GM21786 (cell line): ENCODE measurements around the gene DNASE2B.

Experiments used
- ATAC-seq: cut with Tn5 transposase; IDR thresholded peaks from one replicate; pipeline ENCODE4 v1.9.1; 2021; ENCODE audit not compliant: unreplicated experiment

The DNASE2B gene

DNA sequence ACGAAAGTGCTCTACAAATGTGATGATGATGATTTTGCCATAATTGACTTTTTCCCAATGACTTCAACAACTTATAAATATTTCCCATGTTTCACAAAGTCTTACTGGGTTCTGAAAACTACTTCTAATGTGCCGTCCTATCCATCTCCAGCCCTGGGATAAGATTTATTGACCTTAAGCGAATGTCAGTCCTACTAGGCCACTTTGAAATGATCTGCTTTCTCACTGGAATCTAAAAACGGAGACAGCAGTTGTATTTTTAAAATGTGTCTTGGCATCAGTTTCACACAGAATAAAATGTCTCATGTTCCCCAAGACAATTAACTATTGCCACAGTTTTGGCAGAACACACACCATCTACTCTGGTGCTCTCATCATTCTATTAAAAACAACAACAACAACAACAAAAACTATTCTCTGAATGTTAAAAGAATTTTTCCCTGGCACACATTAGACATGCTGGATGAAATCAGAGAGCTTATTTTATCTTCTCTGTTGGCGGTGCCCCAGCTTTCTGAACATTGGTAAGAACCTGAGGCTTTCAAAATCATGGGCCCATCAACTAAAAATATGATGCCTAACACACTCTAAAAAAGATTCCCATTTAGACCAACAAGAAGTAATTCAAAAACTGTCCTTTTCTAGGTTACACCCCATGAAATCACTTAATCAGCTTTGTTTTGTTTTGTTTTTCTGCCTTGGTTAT lies 23.1 kb upstream of the DNASE2B start:
- no peak for ATAC-seq

DNA sequence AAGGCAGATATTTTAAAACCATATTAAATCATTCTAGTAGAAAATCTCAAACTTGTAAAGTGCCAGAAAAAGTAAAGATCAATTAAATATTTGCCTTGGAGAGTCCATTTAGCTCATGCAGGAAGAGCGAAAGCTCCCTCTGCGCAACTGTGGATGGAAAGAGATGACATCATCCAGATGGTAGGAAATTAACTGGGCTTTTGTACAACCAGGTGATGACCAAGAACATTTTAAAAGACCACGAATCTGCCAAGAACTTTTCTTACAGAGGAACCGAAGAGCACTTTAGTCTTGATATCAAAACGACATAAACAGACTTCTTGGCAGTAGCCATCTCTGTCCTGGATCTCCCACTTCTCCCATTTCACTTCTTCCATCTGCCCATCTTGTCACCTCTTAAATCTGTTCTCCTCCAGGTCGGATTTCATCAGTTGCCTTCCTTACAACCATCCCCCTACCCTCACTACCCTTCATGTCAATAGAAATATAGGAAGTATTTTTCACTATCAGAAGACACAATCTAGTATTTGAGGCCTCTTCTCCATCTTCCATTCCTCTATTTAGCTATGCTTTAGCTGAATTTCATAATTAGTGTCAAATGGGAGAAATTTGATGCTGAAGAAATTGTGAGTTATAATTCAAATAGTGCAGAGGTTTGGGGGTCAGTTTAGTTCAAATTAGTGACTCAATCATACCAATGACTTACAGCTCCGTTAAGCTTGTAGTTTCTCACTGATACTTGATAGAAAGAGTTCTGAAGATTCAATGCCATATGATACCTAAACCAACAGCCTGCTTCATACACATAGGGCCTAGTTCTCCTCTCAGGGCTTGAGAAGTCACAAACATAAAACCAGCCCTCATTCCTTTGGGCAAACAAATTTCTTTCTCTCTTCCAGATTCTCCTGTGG lies 22.0 kb upstream of the DNASE2B start:
- ATAC-seq, result no peak

DNA sequence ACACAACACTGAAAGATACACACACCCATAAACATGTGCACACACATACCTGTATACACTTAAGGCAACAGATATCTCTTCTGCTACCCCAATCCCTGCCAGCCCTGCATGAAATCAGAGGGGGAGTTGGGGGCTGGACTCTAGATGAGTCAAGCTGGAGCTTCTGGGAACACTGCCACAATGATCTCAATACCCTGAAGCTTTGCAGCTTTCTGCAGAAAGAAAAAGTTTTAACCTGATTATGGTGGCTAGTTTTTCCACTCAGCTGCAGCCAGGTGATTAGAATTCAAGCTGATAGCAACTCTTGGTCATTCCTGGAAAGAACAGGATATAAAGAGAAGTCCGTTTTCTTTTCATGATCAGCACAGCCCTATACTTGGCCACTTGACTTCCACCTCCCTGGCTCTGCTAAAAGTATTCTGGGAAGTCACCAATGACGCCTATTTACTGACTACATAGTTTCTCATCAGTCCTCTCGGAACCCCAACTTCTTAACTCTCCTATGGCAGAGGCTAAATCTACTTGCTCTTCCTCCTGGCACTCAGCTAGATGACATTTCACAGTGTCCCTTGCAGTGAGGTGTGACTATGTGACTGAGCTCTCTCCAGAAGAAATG lies 20.7 kb upstream of the DNASE2B start:
- no peak for ATAC-seq

DNA sequence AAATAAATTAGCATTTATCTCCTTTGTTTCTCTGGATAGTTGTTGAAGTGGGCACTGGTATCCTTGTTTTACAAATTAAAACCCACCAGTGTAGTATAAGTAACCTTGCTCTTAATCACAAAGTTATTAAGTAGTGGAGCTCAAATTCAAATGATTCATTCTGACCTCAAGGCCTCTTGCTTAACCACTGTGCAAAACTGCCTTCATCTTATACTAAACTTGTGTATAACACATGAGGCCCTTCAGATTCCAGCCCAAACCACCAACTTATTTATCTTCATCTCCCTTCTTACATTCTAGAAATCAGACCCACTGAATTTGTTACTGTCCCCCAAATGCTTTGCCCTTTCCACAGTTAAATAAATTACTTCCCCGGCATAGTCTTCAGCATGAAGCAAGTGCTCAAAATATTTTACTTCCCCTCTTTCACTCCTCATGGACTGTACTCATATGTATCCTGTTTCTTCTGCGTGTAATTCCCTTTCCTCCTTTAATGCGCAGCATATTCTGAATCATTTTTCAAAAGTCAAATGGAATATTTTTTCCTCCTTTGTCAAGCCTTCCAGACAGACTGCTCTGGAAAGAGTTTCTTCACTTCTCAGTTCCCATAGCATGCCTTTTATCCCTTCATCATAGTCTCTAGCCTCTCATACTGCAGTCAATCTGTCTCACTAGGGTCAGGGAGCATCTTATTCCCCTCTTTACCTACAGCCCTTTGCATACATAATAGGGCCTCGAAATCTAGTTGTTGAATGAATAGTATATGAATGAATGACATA lies 19.0 kb upstream of the DNASE2B start:
- no peak for ATAC-seq

DNA sequence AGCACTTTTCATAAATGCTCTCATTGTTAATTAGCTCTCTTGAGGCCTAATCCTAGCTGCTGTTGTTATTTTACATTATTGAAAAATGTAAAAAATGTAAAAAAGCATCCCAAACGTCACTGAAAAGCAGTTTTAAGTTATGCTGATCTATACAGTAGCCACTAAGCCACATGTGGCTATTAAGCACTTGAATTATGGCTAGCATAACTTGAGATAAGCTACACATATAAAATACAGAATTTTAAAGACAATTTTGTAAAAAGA lies 18.4 kb upstream of the DNASE2B start:
- no peak for ATAC-seq

DNA sequence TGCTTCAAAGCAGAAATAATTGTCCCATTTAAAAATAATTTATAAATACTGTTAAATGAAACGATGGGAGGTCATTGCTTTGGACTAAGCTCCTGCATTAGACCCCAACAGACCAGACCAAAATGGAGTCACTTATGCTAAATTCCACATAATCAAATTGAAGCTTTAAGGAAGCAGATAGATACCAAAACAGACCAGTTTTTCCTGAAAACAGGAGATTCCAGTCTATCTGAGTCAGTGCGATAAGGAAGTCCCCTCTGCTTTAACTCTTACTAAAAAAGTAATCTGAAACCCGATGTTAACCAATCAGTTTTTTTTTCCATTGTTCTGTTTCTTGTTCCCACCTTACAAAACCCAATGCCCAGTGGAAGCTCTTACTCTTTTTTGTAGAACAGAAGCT lies 16.2 kb upstream of the DNASE2B start:
- ATAC-seq, result no peak

- ATAC-seq, result no peak
Measured at GRCh38 chr1:84385347-84385746, 12.9 kb upstream of the DNASE2B start.

DNA sequence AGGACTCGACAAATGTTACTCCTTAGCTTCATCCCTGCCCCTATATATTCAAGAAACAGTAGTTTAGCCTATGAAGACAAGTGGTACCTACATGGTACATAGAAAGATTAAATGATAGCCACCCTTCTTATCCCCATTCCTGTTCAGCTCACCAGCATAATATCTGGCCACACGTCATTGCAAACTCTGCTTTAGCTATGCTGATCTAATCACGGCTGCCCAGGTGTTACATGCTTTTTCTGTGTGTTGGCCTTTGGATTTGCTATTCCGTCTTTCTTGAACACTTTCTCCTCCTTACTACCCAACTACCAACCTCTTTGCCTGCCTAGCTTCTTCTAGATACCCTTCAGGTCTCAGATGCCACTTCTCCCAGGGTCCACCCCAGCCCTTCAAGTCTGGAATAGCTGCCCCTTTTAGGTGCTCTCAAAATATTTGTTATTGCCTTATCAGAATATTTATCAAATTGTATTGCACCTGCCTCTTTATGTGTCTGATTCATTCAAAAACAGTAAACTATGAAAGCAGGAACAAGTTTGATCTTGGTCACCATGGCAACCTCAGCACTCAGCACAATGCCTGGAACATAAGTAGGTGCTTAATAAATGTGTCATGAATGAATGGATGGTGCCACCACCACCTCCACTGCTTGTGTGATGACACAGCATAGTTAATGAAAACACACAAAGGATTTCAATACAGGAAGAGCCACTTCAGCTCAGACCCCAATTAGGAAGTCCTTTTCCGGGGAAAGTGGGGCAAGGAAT lies 11.4 kb upstream of the DNASE2B start:
- ATAC-seq, result no peak

- no peak for ATAC-seq
Measured at GRCh38 chr1:84387480-84388163, 10.7 kb upstream of the DNASE2B start.

- no peak for ATAC-seq
Measured at GRCh38 chr1:84390226-84390625, 8.1 kb upstream of the DNASE2B start.

DNA sequence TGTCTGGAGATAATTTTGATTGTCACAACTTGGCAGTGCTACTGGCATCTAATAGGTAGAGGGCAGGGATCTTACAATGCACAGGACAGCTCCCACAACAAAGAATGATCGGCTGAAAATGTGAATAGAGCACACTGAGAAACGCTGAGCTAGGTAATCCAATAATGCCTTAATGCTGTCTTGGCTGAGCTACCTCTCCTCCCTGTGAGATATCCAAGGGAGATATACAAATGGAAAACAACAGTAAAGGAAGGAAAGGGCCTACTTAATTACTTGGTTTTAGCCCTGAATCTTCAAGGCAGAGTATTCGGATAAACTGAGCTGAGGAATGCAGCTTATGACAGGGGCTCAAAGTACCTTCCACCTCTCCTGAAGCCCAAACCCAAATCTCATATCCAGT lies 2.9 kb downstream of the DNASE2B start:
- no peak for ATAC-seq

GRCh38 chr1:84402060-84402459 lies 3.8 kb downstream of the DNASE2B start:
- ATAC-seq, result no peak

GRCh38 chr1:84402501-84402900 lies 4.2 kb downstream of the DNASE2B start:
- ATAC-seq, result no peak

- no peak for ATAC-seq
Measured at GRCh38 chr1:84403347-84403746, 5.1 kb downstream of the DNASE2B start.

DNA sequence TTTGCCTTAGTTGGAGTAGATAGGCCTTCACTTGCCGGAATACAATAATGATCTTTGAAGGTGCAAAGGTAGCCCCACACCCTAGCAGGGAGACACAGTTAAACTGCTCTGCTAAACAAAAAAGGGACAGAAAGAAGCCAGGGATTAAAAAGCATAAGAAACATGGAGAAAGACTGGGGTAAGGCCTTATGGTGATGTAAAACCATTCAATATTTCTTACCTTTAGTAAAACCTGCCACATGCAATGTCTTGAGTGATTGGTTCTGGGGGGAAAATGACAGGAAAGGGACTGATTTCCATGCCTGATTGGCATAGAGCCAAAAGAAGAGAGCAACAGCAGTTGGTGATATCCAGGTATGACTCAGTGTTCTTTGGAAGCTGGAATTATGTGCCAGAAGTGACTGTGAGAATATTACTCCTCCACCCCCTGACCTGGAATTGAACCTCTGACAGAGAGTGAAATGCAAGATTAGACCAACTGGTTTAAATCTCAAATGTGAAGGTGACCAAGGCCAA lies 8.1 kb downstream of the DNASE2B start:
- ATAC-seq, result no peak

GRCh38 chr1:84407524-84407923 lies 9.2 kb downstream of the DNASE2B start:
- ATAC-seq, result no peak

DNA sequence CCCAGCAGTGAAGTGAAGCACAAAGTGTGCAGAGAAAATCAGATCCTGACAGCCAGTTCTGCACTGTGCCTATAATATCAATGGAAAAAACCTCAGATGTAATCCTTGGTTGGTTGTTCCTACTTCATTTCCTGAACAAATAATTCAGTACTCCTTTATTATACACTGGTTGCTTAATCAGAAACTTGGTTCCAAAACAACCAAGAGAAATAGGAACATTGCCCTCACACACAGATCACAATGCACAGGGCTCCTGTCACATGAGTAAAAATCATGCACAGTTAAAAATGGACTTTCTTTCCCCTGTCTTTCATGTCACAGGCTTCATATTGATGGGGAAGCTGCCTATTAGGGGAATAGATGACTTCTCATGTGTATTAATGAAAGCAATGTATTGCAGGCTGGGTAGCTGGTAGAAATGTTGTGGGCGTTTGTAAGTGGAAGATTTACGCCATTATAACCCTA lies 9.7 kb downstream of the DNASE2B start:
- ATAC-seq, result no peak

DNA sequence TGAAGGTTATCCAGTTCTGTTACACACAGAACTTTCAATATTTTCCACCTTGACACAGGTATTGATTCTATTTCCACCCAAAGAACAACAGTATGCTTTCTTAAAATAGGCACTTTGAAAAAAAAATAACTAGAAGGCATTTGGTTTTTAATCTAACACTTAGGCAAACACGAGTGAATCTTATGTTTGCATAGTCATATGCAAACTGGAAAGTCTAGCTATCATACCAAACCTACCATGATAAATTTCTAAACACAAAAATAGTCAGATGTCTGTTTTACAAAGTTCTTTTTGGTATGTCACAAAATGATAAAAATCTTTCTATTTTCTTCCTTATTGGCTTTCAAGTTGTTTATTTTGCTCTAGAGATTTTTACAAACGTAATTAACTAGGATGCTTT lies 11.6 kb downstream of the DNASE2B start:
- ATAC-seq, result no peak

GRCh38 chr1:84410328-84411095 lies 12.2 kb downstream of the DNASE2B start:
- ATAC-seq, result no peak
